ENCODE data around the gene SND1.

DNA sequence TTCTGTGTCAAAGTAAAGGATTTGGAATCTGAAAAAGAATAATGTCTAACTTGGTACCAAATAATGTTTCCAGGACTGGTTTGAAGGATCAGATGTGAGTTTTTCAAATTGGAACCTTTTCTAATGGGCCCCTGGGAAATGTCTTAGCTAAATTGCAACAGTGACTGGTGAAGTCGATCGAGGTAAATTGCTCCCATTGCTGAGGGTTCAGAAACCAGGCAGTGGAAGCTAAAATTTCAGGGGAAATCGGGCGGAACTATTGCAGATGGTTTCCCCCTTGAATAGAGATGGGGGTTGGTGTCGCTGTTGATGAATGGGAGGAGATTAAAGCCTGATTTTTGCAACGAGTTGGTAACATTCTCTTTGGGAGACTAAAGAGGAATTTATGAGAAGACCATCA, 112.7 kb downstream of the SND1 start:
- TF ChIP-seq GATA1 (IDR thresholded peaks at IDR 0.05; ENCODE audit: low read depth, low read length) (no peak), POLR2A (IDR thresholded peaks at IDR 0.05; ENCODE audit: low read length) (no peak)

Measured in erythroblast (primary cell).